Kidney epithelial cell (primary cell): Measurements from ENCODE around the gene TRAF1. TPM values are rescaled to one million over a fixed set of nuclear protein-coding genes. Genes with fewer than 3 reads are reported as not detected.

Experiments
- DNase-seq: peaks from one replicate; pipeline ENCODE4 v3.0.0-alpha.2; 2010; ENCODE audit warnings: low read depth
- H3K27me3 ChIP-seq: 2 replicates; pipeline ENCODE4 v1.6.0; 2011; ENCODE audit warnings: low read length; ENCODE audit not compliant: control insufficient read depth, insufficient read depth
- H3K36me3 ChIP-seq: 2 replicates; pipeline ENCODE4 v1.5.1; 2011; ENCODE audit warnings: low read length; ENCODE audit not compliant: control insufficient read depth, insufficient read depth
- H3K4me3 ChIP-seq: 2 replicates; pipeline ENCODE4 v1.5.1; 2011; ENCODE audit warnings: low read depth, mild to moderate bottlenecking, control low read depth, low read length
- CTCF ChIP-seq: IDR thresholded peaks from 2 replicates; pipeline ENCODE4 v1.5.1; 2011; ENCODE audit warnings: mild to moderate bottlenecking, moderate library complexity, low read length, control low read depth, inconsistent platforms; ENCODE audit not compliant: insufficient read depth, poor library complexity, severe bottlenecking
- total RNA-seq: library from RNA; depleted of rRNA; stranded (reverse); fragments of >200 nt; gene quantifications from 2 replicates; pipeline ENCODE4 v1.2.3, GENCODE V29; 2015

Gene TRAF1
- total RNA-seq, 1 donor from 2014 or later, result 7.5 TPM

- H3K27me3 ChIP-seq, result no peaks in the 10 kb centered on the region
- H3K4me3 ChIP-seq, result no peak overlapping the region
- TF ChIP-seq CTCF, result no peak
- no peak for DNase-seq
- no peaks in the 10 kb centered on the region for H3K36me3 ChIP-seq
Measured at GRCh38 chr9:120918931-120919842, 7.4 kb downstream of the TRAF1 start.

- TF ChIP-seq CTCF, result no peak
- Histone ChIP-seq H3K4me3 (no peak overlapping the region), H3K36me3 (no peaks in the 10 kb centered on the region), H3K27me3 (no peaks in the 10 kb centered on the region)
- DNase-seq, result no peak
Measured at GRCh38 chr9:120917929-120918762, 8.4 kb downstream of the TRAF1 start.

GRCh38 chr9:120916991-120917880, 9.4 kb downstream of the TRAF1 start:
- TF ChIP-seq CTCF, result no peak
- no peaks in the 10 kb centered on the region for H3K27me3 ChIP-seq
- H3K4me3 ChIP-seq, result no peak overlapping the region
- H3K36me3 ChIP-seq, result no peaks in the 10 kb centered on the region
- no peak for DNase-seq

GRCh38 chr9:120916588-120916987, 10.0 kb downstream of the TRAF1 start:
- no peak for DNase-seq
- H3K36me3 ChIP-seq, result no peaks in the 10 kb centered on the region
- no peaks in the 10 kb centered on the region for H3K27me3 ChIP-seq
- TF ChIP-seq CTCF, result peak; percentile 3
- H3K4me3 ChIP-seq, result no peak overlapping the region

- H3K4me3 ChIP-seq, result no peak overlapping the region
- DNase-seq, result no peak
- no peak for TF ChIP-seq CTCF
- no peaks in the 10 kb centered on the region for H3K36me3 ChIP-seq
- no peaks in the 10 kb centered on the region for H3K27me3 ChIP-seq
Measured at GRCh38 chr9:120915854-120916470, 10.6 kb downstream of the TRAF1 start.
